ENCODE data around the gene ROS1.
"Not testable (repeated sequence)": the region's sequence is repeated elsewhere in the genome, so short reads cannot be mapped to it uniquely, and the experiment has no call there.

ROS1 gene

DNA sequence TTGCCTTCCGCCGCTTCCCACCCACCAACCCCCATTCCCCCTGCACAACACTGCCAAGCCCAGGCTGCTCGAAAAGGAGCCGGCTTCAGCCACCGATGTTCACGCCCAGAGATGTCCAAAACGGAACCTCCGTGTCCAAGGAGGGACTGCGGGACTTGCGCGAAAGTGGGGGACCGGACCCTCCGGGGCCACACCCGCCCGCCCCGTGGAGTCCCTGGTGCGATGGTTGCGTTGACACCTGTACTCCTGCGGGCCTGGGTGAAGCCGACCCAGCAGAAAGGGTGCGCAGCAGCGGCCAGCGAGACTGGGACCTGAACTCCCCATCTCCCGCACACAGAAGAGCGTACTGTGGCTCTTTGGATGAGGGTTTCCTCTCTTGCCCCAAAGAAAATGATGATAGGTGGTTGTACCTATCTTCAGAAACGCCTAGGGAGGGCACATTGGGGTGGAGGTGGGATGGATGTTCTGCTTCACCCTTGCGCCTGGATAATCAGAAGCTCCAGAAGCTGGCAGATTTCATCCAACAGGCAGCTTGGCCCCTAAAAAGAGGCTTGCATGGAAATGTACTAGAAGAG is 162.3 kb downstream of the ROS1 start:
- DNase-seq: no peak

GRCh38 chr6:117262799-117263198 is 162.9 kb downstream of the ROS1 start:
- H3K4me3 Mint-ChIP-seq: no peak overlapping the region
- no peaks in the 10 kb centered on the region for H3K36me3 Mint-ChIP-seq (ENCODE audit: insufficient read depth)
- DNase-seq: no peak
- peaks cover 6 to 8% of the 10 kb centered on the region in 2 donors for H3K4me1 Mint-ChIP-seq (ENCODE audit: low read depth in 2 of 2)
- no peak overlapping the region for H3K27ac Mint-ChIP-seq
- ATAC-seq (replicated peaks): no peak
- H3K9me3 Mint-ChIP-seq: peaks cover 0 to 2% of the 10 kb centered on the region in 2 donors
- H3K27me3 Mint-ChIP-seq: peaks cover 64 to 66% of the 10 kb centered on the region in 2 donors

More for the DNA sequence above, 162.3 kb downstream of the ROS1 start:
- H3K4me3 Mint-ChIP-seq: no peak overlapping the region
- peaks cover 0 to 2% of the 10 kb centered on the region in 2 donors for H3K9me3 Mint-ChIP-seq
- H3K4me1 Mint-ChIP-seq (ENCODE audit: low read depth in 2 of 2): peaks cover 6 to 8% of the 10 kb centered on the region in 2 donors
- H3K36me3 Mint-ChIP-seq (ENCODE audit: insufficient read depth): no peaks in the 10 kb centered on the region
- no peak for ATAC-seq (replicated peaks)
- peaks cover 70 to 72% of the 10 kb centered on the region in 2 donors for H3K27me3 Mint-ChIP-seq
- no peak overlapping the region for H3K27ac Mint-ChIP-seq

- H3K36me3 Mint-ChIP-seq (ENCODE audit: insufficient read depth): no peaks in the 10 kb centered on the region
These were observed 172.0 kb downstream of the ROS1 start for GRCh38 chr6:117253785-117254184.

GRCh38 chr6:117244979-117245378 is 180.8 kb downstream of the ROS1 start:
- not testable (repeated sequence) for H3K9me3 Mint-ChIP-seq; H3K4me3 Mint-ChIP-seq; H3K4me1 Mint-ChIP-seq (ENCODE audit: low read depth in 2 of 2); H3K36me3 Mint-ChIP-seq (ENCODE audit: insufficient read depth); H3K27ac Mint-ChIP-seq; ATAC-seq (replicated peaks); H3K27me3 Mint-ChIP-seq; DNase-seq

More at GRCh38 chr6:117253785-117254184, 172.0 kb downstream of the ROS1 start:
- H3K9me3 Mint-ChIP-seq: peaks cover 0 to 2% of the 10 kb centered on the region in 2 donors
- DNase-seq (no peak), ATAC-seq (replicated peaks) (no peak)
- H3K27ac Mint-ChIP-seq: no peak overlapping the region
- no peak overlapping the region for H3K4me3 Mint-ChIP-seq
- H3K4me1 Mint-ChIP-seq (ENCODE audit: low read depth in 2 of 2): no peaks in the 10 kb centered on the region
- no peaks in the 10 kb centered on the region for H3K27me3 Mint-ChIP-seq

DNA sequence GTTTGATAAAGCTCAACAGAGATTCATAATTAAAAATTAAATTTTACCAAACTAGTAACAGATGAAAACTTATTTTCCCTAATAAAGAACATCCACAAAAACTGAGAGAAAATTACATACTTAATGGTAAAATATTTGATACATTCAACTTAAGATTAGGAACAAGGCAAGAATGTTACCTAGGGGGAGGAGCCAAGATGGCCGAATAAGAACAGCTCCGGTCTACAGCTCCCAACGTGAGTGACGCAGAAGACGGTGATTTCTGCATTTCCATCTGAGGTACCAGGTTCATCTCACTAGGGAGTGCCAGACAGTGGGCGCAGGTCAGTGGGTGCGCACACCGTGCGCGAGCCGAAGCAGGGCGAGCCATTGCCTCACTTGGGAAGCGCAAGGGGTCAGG is 181.2 kb downstream of the ROS1 start:
- H3K36me3 Mint-ChIP-seq (ENCODE audit: insufficient read depth); H3K27ac Mint-ChIP-seq; H3K27me3 Mint-ChIP-seq; H3K4me1 Mint-ChIP-seq (ENCODE audit: low read depth in 2 of 2); ATAC-seq (replicated peaks); H3K4me3 Mint-ChIP-seq; H3K9me3 Mint-ChIP-seq; DNase-seq: not testable (repeated sequence)

Measured in effector memory CD8-positive, alpha-beta T cell (primary cell).